GM12875 (cell line): ENCODE data around the gene ACR.

ENCODE experiments used
- H3K4me3 ChIP-seq: one replicate; pipeline ENCODE4 v1.5.1; 2011; ENCODE audit warnings: low read depth, low read length, control low read depth
- CTCF ChIP-seq: IDR thresholded peaks from 2 replicates; pipeline ENCODE4 v1.5.1; 2011; ENCODE audit warnings: low read depth, mild to moderate bottlenecking, control low read depth, inconsistent platforms, low read length, moderate library complexity, borderline replicate concordance; ENCODE audit not compliant: insufficient read depth

The ACR gene

GRCh38 chr22:50728523-50728931 is 9.5 kb upstream of the ACR start:
- no peak for TF ChIP-seq CTCF
- no peak overlapping the region for H3K4me3 ChIP-seq

GRCh38 chr22:50729391-50730012 is 8.5 kb upstream of the ACR start:
- no peak for TF ChIP-seq CTCF
- H3K4me3 ChIP-seq = no peak overlapping the region

DNA sequence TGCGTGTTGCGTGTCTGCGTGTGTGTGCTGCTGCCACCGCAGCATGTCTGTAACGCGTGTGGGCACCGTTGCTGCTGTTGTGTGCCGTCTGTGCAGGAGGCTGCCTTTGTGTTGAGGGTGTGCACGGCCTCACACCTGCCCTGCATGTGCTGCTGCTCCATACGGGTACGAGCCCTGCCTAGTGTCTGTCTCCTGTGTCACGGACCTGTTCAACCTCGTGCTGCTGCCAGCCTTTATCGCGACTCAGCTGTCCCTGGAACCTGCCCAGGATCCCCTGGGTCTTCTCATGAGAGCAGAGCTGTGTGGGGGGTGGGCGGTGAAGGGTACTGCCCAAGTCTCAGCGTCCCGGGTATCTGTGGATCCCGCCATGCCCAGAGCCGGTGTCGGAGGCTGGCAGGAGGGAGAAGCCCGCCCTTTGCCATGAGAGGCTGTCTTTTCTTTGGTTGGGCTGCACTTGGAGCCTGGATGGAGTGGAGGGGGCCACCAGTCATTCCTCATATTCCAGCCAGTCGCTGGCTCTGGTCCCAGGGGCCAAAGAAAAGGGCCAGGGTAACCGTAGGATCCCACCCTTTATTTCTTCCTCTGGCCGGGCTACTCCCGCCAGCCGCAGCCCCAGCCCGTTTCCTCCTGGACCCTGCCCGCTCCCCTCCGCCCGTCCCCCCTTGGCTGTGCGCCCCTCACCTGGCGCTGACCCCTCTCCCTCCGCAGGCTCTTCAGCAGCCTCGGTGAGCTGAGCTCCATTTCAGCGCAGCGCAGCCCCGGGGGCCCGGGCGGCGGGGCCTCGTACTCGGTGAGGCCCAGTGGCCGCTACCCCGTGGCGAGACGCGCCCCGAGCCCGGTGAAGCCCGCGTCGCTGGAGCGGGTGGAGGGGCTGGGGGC is 7.8 kb upstream of the ACR start:
- H3K4me3 ChIP-seq = no peak overlapping the region
- no peak for TF ChIP-seq CTCF

GRCh38 chr22:50730941-50731661 is 6.9 kb upstream of the ACR start:
- TF ChIP-seq CTCF = no peak
- no peak overlapping the region for H3K4me3 ChIP-seq

DNA sequence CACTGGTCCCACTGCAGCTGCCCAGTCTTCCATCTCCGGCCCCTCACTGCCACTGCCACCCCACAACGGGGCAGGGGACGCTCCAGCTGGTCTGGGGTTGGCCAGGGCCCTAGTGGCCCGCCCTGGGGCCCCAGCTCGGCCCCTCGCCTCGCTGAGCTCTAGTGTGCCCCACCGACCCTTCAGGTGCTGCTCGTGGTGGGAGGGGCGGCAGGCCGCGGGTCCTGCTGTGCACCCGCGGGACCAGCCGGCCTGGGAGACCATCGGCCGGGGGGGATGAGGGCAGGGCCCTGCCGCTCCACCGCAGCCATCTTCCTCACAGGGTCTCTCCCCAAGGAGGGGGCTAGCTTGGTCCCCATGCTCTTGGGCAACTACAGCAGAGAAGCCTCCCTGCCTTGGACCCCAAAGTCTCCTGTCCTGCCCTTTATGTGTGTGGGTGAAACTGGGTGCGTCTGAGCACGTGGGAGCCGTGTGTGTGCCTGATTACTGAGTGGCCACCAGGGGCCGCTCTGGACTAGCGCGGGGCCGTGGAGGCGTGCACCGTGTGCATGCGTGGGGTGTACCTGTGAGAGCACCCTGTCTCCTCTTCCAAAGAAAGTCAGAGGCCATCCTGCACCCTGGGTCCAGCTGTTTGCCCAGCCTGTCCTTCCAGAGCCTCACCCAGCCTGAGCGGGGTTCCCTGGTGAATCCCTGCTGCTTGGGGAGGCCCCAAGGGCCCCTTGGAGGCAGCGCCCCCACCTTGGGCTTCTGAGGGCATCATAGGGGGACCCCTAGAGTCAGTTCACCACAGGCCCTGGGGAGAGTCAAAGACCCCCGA is 6.0 kb upstream of the ACR start:
- no peak overlapping the region for H3K4me3 ChIP-seq
- peak; percentile 88 for TF ChIP-seq CTCF

DNA sequence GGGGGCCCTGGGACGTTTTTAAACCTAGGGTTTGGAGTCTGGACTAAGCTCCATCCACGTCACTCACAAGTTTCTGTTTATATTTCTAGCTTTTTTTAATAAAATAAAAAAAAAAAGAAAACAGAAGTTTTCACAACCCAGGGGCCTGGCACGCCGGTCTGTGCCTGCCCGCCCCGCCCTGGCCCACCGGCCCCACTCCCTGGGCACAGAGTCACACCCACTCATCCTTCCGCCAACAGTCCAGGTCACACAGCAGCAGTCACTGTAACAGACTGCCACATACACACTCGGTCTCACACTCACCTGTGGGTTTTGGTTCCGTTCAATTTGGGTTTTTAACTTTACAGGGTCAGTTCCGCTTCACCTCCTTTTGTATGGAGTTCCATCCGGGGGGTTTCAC is 5.3 kb upstream of the ACR start:
- TF ChIP-seq CTCF = no peak
- H3K4me3 ChIP-seq = no peak overlapping the region
